Vagina (tissue), 2 donors: ENCODE results near the gene TEKTIP1.

ENCODE experiments used
- CTCF ChIP-seq, 3 experiments: fragments of 450-650 bp in 2 of 3; fragments of 200-600 bp in 1 of 3; sonication (generic) in 1 of 3; IDR thresholded peaks; one replicate each; pipeline ENCODE4 v1.5.1; 2017 to 2019; ENCODE audit warnings: antibody characterized with exemption in 3 of 3, mild to moderate bottlenecking in 2 of 3, moderate library complexity in 2 of 3
- POLR2A ChIP-seq, 2 donors: fragments of 450-650 bp; IDR thresholded peaks; one replicate each; pipeline ENCODE4 v1.6.1; 2017; ENCODE audit warnings: antibody characterized with exemption in 2 of 2, mild to moderate bottlenecking in 2 of 2, moderate library complexity in 2 of 2

GRCh38 chr19:3544058-3544376 lies 5.0 kb downstream of the TEKTIP1 start:
- TF ChIP-seq CTCF (IDR thresholded peaks at IDR 0.05) (no peak), POLR2A (IDR thresholded peaks at IDR 0.05) (no peak)
